ENCODE results near the gene RTN1.
"Not testable (repeated sequence)": the region's sequence is repeated elsewhere in the genome, so short reads cannot be mapped to it uniquely, and the experiment has no call there.

Gene RTN1

GRCh38 chr14:59698793-59699192, 171.8 kb downstream of the RTN1 start:
- no peak for DNase-seq

GRCh38 chr14:59695198-59695597, 175.4 kb downstream of the RTN1 start:
- no peak for DNase-seq

GRCh38 chr14:59691266-59691665, 179.3 kb downstream of the RTN1 start:
- no peak for DNase-seq

DNA sequence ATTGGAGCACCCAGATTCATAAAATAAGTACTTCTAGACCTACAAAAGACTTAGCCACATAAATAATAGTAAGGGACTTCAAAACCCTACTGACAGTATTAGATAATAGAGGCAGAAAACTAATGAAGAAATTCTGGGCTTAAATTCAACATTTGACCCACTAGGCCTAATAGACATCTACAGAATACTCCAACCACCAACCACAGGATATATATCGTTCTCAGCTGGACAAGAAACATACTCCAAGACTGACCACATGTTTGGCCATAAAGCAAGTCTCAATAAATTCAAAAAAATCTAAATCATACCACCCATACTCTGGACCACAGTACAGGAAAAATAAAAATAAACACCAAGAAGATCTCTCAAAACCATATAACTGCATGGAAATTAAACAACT, 180.2 kb downstream of the RTN1 start:
- DNase-seq: no peak

GRCh38 chr14:59688224-59689170, 182.1 kb downstream of the RTN1 start:
- DNase-seq: peak; percentile 28

GRCh38 chr14:59687663-59688062, 182.9 kb downstream of the RTN1 start:
- no peak for DNase-seq

- no peak for DNase-seq
Measured at GRCh38 chr14:59679872-59680271, 190.7 kb downstream of the RTN1 start.

GRCh38 chr14:59678352-59678751, 192.2 kb downstream of the RTN1 start:
- DNase-seq: no peak

- DNase-seq: no peak
Measured at GRCh38 chr14:59677771-59678231, 192.8 kb downstream of the RTN1 start.

- no peak for DNase-seq
Measured at GRCh38 chr14:59675394-59675793, 195.2 kb downstream of the RTN1 start.

DNA sequence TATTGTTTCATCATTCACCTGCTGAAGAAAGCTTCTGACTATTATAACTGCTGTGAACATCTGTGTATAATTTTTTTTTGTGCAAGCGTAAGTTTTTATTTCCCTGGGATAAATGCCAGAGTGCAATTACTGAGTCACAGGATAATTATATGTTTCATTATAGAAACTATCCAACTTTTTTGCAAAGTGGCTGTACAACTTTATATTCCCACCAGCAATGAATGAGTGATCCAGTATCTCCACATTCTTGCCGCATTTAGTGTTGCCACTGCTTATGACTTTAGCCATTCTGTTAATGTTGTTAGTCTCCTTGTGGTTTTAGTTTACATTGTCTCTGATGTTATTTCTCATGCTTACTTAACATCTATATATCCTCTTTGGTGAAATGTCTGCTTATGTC, 205.8 kb downstream of the RTN1 start:
- DNase-seq: no peak

- no peak for DNase-seq
Measured at GRCh38 chr14:59657769-59658168, 212.8 kb downstream of the RTN1 start.

DNA sequence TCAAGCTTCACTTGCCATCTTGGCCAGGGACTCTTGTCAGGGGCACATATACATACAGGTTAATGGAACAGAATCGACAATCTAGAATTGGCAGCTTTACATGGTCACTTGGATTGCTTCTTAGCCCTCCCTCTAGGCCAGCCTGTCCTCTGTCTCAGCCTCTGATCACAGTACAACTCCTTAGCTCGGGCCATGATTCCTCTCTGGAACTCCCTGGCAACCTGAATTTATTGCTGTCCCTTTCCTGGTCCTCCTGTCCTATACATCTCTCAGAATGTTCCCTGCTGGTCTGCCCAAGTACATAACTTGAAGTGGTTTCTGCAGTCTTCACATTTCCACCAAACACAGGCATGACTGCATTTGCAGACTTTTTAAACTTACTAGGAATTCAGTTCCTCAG, 214.1 kb downstream of the RTN1 start:
- DNase-seq: no peak

DNA sequence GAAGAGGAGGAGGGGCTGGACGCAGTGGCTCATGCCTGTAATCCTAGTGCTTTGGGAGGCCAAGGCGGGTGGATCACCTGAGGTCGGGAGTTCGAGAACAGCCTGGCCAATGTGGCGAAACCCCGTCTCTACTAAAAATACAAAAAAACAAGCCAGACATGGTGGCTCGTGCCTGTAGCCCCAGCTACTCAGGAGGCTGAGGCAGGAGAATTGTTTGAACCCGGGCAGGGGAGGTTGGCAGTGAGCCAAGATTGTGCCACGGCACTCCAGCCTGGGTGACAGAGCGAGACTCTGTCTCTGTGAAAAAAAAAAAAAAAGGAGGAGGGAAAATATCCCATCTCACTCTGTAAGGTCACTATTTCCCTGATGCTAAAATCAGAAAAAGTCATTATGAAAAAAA, 216.4 kb downstream of the RTN1 start:
- DNase-seq: not testable (repeated sequence)

- DNase-seq: not testable (repeated sequence)
Measured at GRCh38 chr14:59646832-59647231, 223.7 kb downstream of the RTN1 start.

- DNase-seq: no peak
Measured at GRCh38 chr14:59638885-59639284, 231.7 kb downstream of the RTN1 start.

DNA sequence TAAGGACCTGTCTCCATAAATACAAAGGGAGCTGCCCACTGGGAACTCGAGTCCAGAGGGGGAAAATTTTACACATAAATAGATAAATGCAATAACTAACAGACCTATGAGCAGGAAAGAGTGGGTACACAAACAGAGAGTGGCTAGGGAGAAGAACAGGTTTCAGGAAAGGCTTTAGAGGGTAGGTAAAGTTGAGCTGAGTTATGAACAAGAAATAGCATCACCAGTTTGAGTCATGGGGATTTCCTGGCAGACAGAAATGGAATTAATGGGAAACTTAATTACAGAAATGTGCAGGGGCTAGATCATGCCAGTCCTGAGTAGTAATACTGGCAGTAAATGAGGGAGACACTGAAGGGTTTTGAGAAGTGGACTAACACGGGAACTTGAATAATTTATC, 236.0 kb downstream of the RTN1 start:
- no peak for DNase-seq

DNA sequence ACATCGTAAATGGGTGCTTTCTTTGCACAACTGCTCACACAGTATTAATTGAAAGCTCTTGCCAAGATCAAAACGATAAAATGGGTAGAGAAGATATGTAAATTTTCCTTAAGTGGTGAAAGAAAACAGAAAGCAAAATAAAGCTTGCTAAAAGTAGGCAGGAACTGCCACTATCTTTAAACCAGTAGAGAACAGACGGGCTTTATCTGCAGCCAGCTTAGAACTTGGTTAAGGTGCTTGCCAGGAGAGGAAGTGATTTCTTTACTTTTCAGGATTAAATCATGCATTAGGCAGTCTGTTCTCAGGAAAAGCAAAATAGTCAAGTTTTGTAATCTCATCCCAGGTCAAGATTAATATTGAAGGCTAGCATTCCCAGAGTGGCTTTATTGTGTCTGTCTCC, 237.1 kb downstream of the RTN1 start:
- DNase-seq: no peak

GRCh38 chr14:59632381-59632780, 238.2 kb downstream of the RTN1 start:
- no peak for DNase-seq

DNA sequence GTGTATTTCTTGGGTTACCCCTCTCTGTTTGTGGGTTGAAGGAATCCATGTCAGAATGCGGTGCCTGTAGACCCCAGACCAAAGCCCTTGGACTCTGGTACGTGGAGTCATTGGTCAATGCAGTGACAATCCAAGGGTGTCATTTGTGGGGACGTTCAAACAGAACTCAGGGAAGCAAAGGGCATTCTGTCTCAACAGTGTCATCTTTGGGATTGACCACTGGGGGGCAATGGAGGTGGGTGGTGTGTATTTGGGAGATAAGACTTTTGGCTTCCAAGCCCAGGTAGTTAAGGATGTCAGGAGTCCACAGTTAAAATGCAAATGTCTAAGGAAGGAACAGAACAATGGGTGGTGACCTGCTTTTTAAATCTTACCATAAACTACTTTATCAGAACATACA, 239.3 kb downstream of the RTN1 start:
- DNase-seq: no peak

DNA sequence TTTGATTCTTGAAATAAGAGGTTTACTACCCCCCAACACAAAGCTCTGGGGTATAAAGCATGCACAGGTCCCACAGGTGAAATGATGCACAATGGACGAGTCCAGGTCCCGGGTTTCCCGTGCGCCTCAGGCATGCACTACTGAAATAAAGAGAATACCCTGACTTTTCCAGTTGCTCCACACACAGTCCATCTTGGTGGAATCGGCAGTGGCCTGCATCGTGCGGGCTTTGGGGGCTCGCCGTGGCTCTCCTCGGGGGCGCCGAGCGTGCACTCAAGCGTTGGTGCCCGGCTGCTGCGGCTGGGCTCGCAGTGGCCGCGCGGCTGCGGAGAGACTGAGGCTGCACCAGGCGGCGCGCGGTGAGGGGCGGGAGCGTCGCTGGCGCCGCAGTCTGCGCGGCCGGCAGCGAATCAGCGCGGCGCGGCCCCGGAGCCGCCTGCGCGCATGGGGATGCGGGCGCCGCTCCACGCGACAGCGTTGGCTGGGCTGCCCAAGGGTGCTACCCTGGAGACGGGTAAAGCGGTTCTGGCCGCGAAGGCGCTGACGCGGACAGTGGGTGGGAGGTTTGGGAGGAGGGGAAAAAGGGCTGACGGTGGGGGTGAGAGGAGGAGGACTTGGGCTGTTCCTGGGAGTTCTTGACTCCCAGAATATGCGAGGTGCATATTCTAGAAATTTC, 240.2 kb downstream of the RTN1 start:
- peak; percentile 46 for DNase-seq

GRCh38 chr14:59629444-59630287, 240.9 kb downstream of the RTN1 start:
- DNase-seq: peak; percentile 71

- DNase-seq: no peak
Measured at GRCh38 chr14:59627011-59627520, 243.5 kb downstream of the RTN1 start.

All from NCI-H524 treated with DMSO at 0.1 percent for 48 hours (cell line).